ENCODE data around the gene CD59. TPM values are rescaled to one million over a fixed set of nuclear protein-coding genes. Genes with fewer than 3 reads are reported as not detected.

The CD59 gene
- total and polyA plus RNA-seq, 9 of the 15 experiments (the other 6 are each of a cell fraction or from before 2014, with no cell fraction given), result 38.1 to 338 (median 173) TPM

DNA sequence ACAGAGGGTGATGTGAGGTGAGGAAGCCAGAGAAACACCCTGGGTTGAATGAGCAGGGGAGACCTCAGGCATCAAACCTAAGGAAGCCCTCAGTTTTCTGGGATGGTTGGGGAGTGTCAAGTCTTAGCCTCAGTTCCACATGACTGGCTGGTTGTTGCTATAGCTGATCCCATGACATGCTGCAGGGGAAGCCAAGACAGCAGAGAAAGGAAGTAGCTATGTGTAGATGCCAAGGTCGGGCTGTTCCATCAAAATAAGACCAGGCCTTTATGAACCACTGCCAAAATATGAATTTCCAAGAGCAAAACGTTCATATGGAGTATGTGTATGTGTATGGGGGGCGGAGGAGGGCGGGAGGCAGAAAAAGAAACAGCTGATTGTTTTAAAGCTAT, 11.6 kb downstream of the CD59 start:
- 55% methylated on average over 4 of the region's 4 CpGs for WGBS (ENCODE audit: insufficient coverage, low coverage, missing lambda C conversion rate)
- no peak overlapping the region for H3K4me3 ChIP-seq
- H3K36me3 ChIP-seq (ENCODE audit: control insufficient read depth, insufficient read depth, low read length), result peaks cover 41% of the 10 kb centered on the region
- TF ChIP-seq RBM22 (IDR thresholded peaks at IDR 0.05; ENCODE audit: low read depth, low read length, poor library complexity, severe bottlenecking), result no peak
- 0 out of 2 replicates have a peak, but pooled peaks have one; percentile 24 for TF ChIP-seq HDGF (IDR thresholded peaks at IDR 0.05)
- no peak for TF ChIP-seq L3MBTL2 (IDR thresholded peaks at IDR 0.05)
- in situ Hi-C loops (cut with MboI) (no loop called here), intact Hi-C loops (cut with micrococcal nuclease) (no loop called here)
- peak overlapping the region; percentile 29 to 60; a peak in 3 of 4 replicates for H3K9ac ChIP-seq (ENCODE audit: insufficient read depth in 1 of 2, low read depth in 2 of 2, low read length in 2 of 2)
- no TSS peak for BruUV-seq (replicated peaks)
- ChIA-PET POLR2A (interaction anchor here (1.2 kb wide), 1 partner anchor 10 kb away, joined by 8 read pairs; no protein-coding TSS in a partner anchor), CTCF (ENCODE audit: low intra/inter-chr PET ratio) (no interaction called here)
- H3K79me2 ChIP-seq (ENCODE audit: control insufficient read depth, insufficient read depth, low read length), result peaks cover 73% of the 10 kb centered on the region
- H2AFZ ChIP-seq (ENCODE audit: low read depth, low read length), result no peak overlapping the region
- peaks cover 24 to 36% of the 10 kb centered on the region in 2 experiments for H3K4me1 ChIP-seq (replicated peaks in 1 of 2; ENCODE audit: control insufficient read depth in 2 of 2, insufficient read depth in 2 of 2, low read length in 2 of 2)
- H3K27me3 ChIP-seq (ENCODE audit: control insufficient read depth in 2 of 2, insufficient read depth in 2 of 2, low read length in 2 of 2), result no peaks in the 10 kb centered on the region
- peak overlapping the region; percentile 64 for H3K27ac ChIP-seq (ENCODE audit: extremely low read depth, low read depth, low read length)
- peaks cover 10% of the 10 kb centered on the region for H3K9me1 ChIP-seq (ENCODE audit: control insufficient read depth, insufficient read depth, low read length)
- FAIRE-seq (no peak), DNase-seq (ENCODE audit: extremely low read depth in 1 of 4, low spot score in 3 of 4) (no peak), ATAC-seq (peak; percentile 22; the same call in 2 of the 3 replicates)
- H3K9me3 ChIP-seq (replicated peaks; ENCODE audit: control insufficient read depth, insufficient read depth, low read depth, low read length), result no peaks in the 10 kb centered on the region
- peaks cover 30% of the 10 kb centered on the region for H4K20me1 ChIP-seq (replicated peaks; ENCODE audit: control insufficient read depth, insufficient read depth, low read length)
- peak overlapping the region; percentile 61 for H3K4me2 ChIP-seq (ENCODE audit: insufficient read depth, low read length)

DNA sequence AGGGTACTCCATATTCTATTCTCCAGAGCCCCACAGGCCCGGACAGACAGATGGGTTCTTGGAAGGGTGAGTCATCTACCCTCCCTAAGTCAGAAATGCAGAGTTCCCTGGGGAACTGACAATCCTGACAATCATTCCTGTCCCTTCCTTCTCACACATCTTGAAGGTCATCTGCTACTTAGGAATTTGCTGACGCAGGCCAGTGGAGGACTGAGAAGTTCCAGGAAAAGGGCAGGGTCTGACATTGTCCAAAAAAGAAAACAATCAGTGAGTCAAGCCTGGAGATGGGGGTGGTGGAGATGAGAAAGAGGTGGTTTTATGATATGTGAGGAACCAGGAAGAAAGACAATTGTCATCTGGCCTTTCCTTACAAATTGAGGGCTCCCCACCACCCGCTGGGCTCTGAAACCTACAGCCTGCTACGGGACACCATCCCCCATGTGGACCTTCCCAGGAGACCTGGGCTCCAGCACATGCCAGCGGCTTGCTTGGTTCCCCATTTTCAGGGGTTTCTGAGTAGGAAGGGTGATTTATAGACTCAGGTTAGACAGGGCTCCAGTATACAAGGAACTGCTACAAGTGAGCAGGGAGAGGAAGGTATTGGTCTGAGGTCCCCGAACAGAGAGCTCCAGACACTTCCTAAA, 12.9 kb downstream of the CD59 start:
- Histone ChIP-seq H3K4me3 (no peak overlapping the region), H3K4me1 (replicated peaks in 1 of 2; ENCODE audit: control insufficient read depth in 2 of 2, insufficient read depth in 2 of 2, low read length in 2 of 2) (peaks cover 24 to 36% of the 10 kb centered on the region in 2 experiments), H3K36me3 (ENCODE audit: control insufficient read depth, insufficient read depth, low read length) (peaks cover 52% of the 10 kb centered on the region), H3K27ac (ENCODE audit: extremely low read depth, low read depth, low read length) (peak overlapping the region; percentile 64), H3K4me2 (ENCODE audit: insufficient read depth, low read length) (peak overlapping the region; percentile 61), H3K79me2 (ENCODE audit: control insufficient read depth, insufficient read depth, low read length) (peaks cover 67% of the 10 kb centered on the region), H3K9ac (ENCODE audit: insufficient read depth in 1 of 2, low read depth in 2 of 2, low read length in 2 of 2) (peak overlapping the region; percentile 29 to 34; a peak in 3 of 4 replicates), H3K27me3 (ENCODE audit: control insufficient read depth in 2 of 2, insufficient read depth in 2 of 2, low read length in 2 of 2) (no peaks in the 10 kb centered on the region), H2AFZ (ENCODE audit: low read depth, low read length) (no peak overlapping the region), H3K9me3 (replicated peaks; ENCODE audit: control insufficient read depth, insufficient read depth, low read depth, low read length) (no peaks in the 10 kb centered on the region), H4K20me1 (replicated peaks; ENCODE audit: control insufficient read depth, insufficient read depth, low read length) (peaks cover 30% of the 10 kb centered on the region), H3K9me1 (ENCODE audit: control insufficient read depth, insufficient read depth, low read length) (peaks cover 10% of the 10 kb centered on the region)
- DNase-seq (ENCODE audit: extremely low read depth in 1 of 4, low spot score in 3 of 4), result peak; percentile 63 to 80 (median 65)
- FAIRE-seq, result peak; percentile 80
- POLR2A ChIA-PET, result interaction anchor here (0.7 to 1.8 kb wide), 7 partner anchors 11 to 121 kb away, joined by 3 to 10 read pairs (median 4); partner anchors contain the start of gene CD59
- intact Hi-C loops (cut with micrococcal nuclease), result loop anchor here (2.0 kb wide), 1 partner anchor 13 kb away; the partner anchor contains the start of gene CD59
- peak; percentile 72 for ATAC-seq
- no TSS peak for BruUV-seq (replicated peaks)
- CTCF ChIA-PET (ENCODE audit: low intra/inter-chr PET ratio), result interaction anchor here (0.6 kb wide), 1 partner anchor 61 kb away, joined by 3 read pairs; no protein-coding TSS in a partner anchor
- in situ Hi-C loops (cut with MboI), result no loop called here
- WGBS (ENCODE audit: insufficient coverage, low coverage, missing lambda C conversion rate), result 5% methylated on average over 6 of the region's 6 CpGs
- TF ChIP-seq XRCC5 (IDR thresholded peaks at IDR 0.05; ENCODE audit: low read depth, low read length), result no peak
- no peak for TF ChIP-seq CSDE1 (IDR thresholded peaks at IDR 0.05)
- TF ChIP-seq ZNF224 (CRISPR knock-in tag; IDR thresholded peaks at IDR 0.05), result no peak
- TF ChIP-seq, protein P1, sequence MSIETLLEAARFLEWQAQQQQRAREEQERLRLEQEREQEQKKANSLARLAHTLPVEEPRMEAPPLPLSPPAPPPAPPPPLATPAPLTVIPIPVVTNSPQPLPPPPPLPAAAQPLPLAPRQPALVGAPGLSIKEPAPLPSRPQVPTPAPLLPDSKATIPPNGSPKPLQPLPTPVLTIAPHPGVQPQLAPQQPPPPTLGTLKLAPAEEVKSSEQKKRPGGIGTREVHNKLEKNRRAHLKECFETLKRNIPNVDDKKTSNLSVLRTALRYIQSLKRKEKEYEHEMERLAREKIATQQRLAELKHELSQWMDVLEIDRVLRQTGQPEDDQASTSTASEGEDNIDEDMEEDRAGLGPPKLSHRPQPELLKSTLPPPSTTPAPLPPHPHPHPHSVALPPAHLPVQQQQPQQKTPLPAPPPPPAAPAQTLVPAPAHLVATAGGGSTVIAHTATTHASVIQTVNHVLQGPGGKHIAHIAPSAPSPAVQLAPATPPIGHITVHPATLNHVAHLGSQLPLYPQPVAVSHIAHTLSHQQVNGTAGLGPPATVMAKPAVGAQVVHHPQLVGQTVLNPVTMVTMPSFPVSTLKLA (conservative IDR thresholded peaks at IDR 0.05), result peak in 1 of 2 experiments; percentile 43; a peak in 1 of 4 replicates
- no peak for TF ChIP-seq ZNF778 (CRISPR knock-in tag; IDR thresholded peaks at IDR 0.05)
- TF ChIP-seq, protein P2, sequence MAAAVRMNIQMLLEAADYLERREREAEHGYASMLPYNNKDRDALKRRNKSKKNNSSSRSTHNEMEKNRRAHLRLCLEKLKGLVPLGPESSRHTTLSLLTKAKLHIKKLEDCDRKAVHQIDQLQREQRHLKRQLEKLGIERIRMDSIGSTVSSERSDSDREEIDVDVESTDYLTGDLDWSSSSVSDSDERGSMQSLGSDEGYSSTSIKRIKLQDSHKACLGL (CRISPR knock-in tag; IDR thresholded peaks at IDR 0.05; ENCODE audit: borderline replicate concordance, poor library complexity, severe bottlenecking), result no peak
- TF ChIP-seq MAFG (tag; conservative IDR thresholded peaks at IDR 0.05), result peak; percentile 84

Measured in K562 (cell line).